ENCODE data around the gene LACTBL1.

DNA sequence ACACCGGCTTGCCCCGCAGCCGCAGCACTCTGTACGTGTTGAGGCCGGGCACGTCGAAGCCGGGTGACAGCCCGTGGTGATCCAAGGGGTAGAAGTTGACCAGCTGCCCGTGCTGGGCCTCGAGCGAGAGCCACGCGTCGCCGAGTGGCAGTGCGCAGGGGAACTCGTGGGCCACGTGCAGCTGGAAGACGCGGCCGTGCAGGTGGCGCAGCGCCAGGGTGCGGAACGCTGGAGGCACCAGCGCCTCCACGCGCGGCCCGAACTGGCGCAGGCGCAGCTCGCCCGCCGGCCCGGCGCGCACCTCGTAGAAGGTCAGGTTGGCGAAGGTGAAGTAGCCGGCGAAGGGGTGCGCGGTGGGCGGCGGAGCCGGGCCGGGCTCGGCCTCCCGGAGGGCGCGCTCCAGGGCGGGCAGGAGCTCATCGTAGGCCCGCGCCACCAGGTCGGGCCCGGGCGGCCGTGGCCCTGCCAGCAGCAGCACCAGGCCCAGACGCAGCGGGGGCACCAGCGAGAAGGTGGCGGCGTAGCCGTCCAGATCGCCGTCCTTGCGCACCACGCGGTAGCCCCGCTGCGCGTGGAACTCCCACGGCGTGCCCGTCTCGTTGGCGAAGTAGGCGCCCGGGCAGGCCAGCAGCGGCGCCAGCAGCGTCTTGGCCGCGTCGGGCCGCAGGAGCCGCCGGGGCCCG lies 19.5 kb downstream of the LACTBL1 start:
- no peak for TF ChIP-seq EZH2 (IDR thresholded peaks at IDR 0.05; ENCODE audit: low read depth, unreplicated experiment)
- TF ChIP-seq, protein P1, sequence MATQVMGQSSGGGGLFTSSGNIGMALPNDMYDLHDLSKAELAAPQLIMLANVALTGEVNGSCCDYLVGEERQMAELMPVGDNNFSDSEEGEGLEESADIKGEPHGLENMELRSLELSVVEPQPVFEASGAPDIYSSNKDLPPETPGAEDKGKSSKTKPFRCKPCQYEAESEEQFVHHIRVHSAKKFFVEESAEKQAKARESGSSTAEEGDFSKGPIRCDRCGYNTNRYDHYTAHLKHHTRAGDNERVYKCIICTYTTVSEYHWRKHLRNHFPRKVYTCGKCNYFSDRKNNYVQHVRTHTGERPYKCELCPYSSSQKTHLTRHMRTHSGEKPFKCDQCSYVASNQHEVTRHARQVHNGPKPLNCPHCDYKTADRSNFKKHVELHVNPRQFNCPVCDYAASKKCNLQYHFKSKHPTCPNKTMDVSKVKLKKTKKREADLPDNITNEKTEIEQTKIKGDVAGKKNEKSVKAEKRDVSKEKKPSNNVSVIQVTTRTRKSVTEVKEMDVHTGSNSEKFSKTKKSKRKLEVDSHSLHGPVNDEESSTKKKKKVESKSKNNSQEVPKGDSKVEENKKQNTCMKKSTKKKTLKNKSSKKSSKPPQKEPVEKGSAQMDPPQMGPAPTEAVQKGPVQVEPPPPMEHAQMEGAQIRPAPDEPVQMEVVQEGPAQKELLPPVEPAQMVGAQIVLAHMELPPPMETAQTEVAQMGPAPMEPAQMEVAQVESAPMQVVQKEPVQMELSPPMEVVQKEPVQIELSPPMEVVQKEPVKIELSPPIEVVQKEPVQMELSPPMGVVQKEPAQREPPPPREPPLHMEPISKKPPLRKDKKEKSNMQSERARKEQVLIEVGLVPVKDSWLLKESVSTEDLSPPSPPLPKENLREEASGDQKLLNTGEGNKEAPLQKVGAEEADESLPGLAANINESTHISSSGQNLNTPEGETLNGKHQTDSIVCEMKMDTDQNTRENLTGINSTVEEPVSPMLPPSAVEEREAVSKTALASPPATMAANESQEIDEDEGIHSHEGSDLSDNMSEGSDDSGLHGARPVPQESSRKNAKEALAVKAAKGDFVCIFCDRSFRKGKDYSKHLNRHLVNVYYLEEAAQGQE (IDR thresholded peaks at IDR 0.05; ENCODE audit: unreplicated experiment), result no peak
- TF ChIP-seq, protein P2, sequence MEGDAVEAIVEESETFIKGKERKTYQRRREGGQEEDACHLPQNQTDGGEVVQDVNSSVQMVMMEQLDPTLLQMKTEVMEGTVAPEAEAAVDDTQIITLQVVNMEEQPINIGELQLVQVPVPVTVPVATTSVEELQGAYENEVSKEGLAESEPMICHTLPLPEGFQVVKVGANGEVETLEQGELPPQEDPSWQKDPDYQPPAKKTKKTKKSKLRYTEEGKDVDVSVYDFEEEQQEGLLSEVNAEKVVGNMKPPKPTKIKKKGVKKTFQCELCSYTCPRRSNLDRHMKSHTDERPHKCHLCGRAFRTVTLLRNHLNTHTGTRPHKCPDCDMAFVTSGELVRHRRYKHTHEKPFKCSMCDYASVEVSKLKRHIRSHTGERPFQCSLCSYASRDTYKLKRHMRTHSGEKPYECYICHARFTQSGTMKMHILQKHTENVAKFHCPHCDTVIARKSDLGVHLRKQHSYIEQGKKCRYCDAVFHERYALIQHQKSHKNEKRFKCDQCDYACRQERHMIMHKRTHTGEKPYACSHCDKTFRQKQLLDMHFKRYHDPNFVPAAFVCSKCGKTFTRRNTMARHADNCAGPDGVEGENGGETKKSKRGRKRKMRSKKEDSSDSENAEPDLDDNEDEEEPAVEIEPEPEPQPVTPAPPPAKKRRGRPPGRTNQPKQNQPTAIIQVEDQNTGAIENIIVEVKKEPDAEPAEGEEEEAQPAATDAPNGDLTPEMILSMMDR (conservative IDR thresholded peaks at IDR 0.05; ENCODE audit: low read depth in 2 of 2), result no peak
